ENCODE data around the gene DLGAP4. TPM values are rescaled to one million over a fixed set of nuclear protein-coding genes. Genes with fewer than 3 reads are reported as not detected.

DLGAP4 gene
- total and polyA plus RNA-seq, 2 of the 8 experiments (the other 6 are each of a cell fraction or from before 2014, with no cell fraction given), result 41.2 to 57.2 TPM

DNA sequence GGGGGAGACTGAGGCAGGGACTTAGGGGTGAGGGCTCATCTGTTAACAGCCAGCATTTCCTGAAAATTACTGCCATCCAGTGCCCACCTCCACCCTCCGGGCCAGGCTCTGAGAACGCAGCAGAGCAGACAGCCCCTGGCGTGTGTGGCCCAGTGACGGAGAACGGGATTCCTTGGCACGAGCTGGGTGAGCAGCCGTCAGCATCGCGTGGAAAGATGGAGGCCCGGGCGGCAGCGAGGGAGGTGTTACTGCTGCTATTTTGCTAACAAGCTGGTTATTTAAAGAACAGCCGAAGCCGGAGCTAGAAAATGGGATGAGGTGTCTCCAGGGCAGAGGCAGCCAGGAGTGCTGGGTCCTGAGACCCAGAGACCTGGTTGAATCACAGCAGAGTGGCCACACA, 62.7 kb downstream of the DLGAP4 start:
- no peak overlapping the region for H2BK15ac ChIP-seq (ENCODE audit: low read length)
- ChIA-PET CTCF (ENCODE audit: partially characterized antibody) (interaction anchor here (1.0 to 1.4 kb wide), 7 partner anchors 14 to 169 kb away, joined by 3 to 5 read pairs (median 4); no protein-coding TSS in a partner anchor), POLR2A (ENCODE audit: partially characterized antibody) (interaction anchor here (1.0 kb wide), 1 partner anchor 21 kb away, joined by 3 read pairs; no protein-coding TSS in a partner anchor)
- no peak overlapping the region for H2BK120ac ChIP-seq (replicated peaks; ENCODE audit: low read depth, low read length)
- no peak overlapping the region for H2AFZ ChIP-seq (ENCODE audit: low read length)
- no peaks in the 10 kb centered on the region for H3K79me1 ChIP-seq (ENCODE audit: low read depth, low read length)
- no peaks in the 10 kb centered on the region for H3K9me3 ChIP-seq (ENCODE audit: insufficient read depth in 2 of 2, low read depth in 1 of 2, low read length in 1 of 2)
- H3K18ac ChIP-seq (ENCODE audit: extremely low read depth, low read length), result no peak overlapping the region
- H3K56ac ChIP-seq (replicated peaks; ENCODE audit: insufficient read length, low read depth, low read length), result no peak overlapping the region
- no peaks in the 10 kb centered on the region for H3K79me2 ChIP-seq (ENCODE audit: control insufficient read depth in 1 of 2, insufficient read depth in 2 of 2, low read length in 2 of 2)
- H2BK20ac ChIP-seq (ENCODE audit: low read length), result no peak overlapping the region
- H3K4me1 ChIP-seq (replicated peaks in 1 of 4; ENCODE audit: control insufficient read depth in 3 of 4, insufficient read depth in 4 of 4, low read length in 3 of 4), result peaks cover 2 to 11% (median 6%) of the 10 kb centered on the region in 4 experiments
- H4K20me1 ChIP-seq (replicated peaks in 1 of 2; ENCODE audit: control insufficient read depth in 1 of 2, insufficient read depth in 2 of 2, low read length in 2 of 2), result peaks cover 0 to 2% of the 10 kb centered on the region in 2 experiments
- H3K9ac ChIP-seq (replicated peaks in 1 of 4; ENCODE audit: extremely low read depth in 1 of 4, low read depth in 3 of 4, low read length in 3 of 4), result no peak overlapping the region
- no peak overlapping the region for H2AK5ac ChIP-seq (ENCODE audit: low read depth, low read length)
- H4K8ac ChIP-seq (ENCODE audit: extremely low read depth, insufficient read depth, low read length), result no peak overlapping the region
- no peak for TF ChIP-seq TBP (IDR thresholded peaks at IDR 0.05; ENCODE audit: low read depth, low read length)
- no peak overlapping the region for H3K4me2 ChIP-seq (ENCODE audit: insufficient read depth in 1 of 2, low read depth in 2 of 2, low read length in 2 of 2)
- no peaks in the 10 kb centered on the region; a peak in 1 of 8 replicates for H3K36me3 ChIP-seq (ENCODE audit: control insufficient read depth in 2 of 4, insufficient read depth in 4 of 4, low read length in 3 of 4)
- H2BK5ac ChIP-seq (ENCODE audit: low read depth, low read length), result no peak overlapping the region
- no peak for FAIRE-seq
- H4K5ac ChIP-seq (ENCODE audit: insufficient read length, low read depth, low read length), result no peak overlapping the region
- no peak overlapping the region for H3K27ac ChIP-seq (ENCODE audit: low read depth, low read length)
- H4K91ac ChIP-seq (replicated peaks; ENCODE audit: insufficient read length, low read length), result no peak overlapping the region
- no peak for DNase-seq (ENCODE audit: low read depth in 1 of 2, low spot score in 2 of 2)
- no peak overlapping the region for H3K4me3 ChIP-seq (ENCODE audit: extremely low read depth in 1 of 4, insufficient read depth in 2 of 4, low read depth in 3 of 4, low read length in 4 of 4)
- H3K14ac ChIP-seq (ENCODE audit: insufficient read length), result no peak overlapping the region
- no peak overlapping the region for H3K4ac ChIP-seq (replicated peaks; ENCODE audit: insufficient read length, low read depth, low read length)
- no peak overlapping the region for H2BK12ac ChIP-seq (ENCODE audit: low read depth, low read length)
- no peaks in the 10 kb centered on the region for H3K23me2 ChIP-seq (ENCODE audit: low read depth, low read length)
- H3K27me3 ChIP-seq (replicated peaks in 1 of 4; ENCODE audit: control insufficient read depth in 3 of 4, extremely low read depth in 1 of 4, insufficient read depth in 3 of 4, low read length in 3 of 4), result no peaks in the 10 kb centered on the region
- WGBS, 2 experiments (ENCODE audit: extremely low coverage in 1 of 2, insufficient coverage in 1 of 2, insufficient read length in 1 of 2, insufficient replicate concordance in 2 of 2, low coverage in 1 of 2, low lambda C conversion rate in 2 of 2, missing lambda C conversion rate in 1 of 2), result 85% methylated on average over 14 of the region's 14 CpGs; no CpG with 5 or more reads in 1 of the 2 experiments
- H3K23ac ChIP-seq (ENCODE audit: insufficient read length), result no peak overlapping the region

Measured in H1 (cell line).